Cardiac muscle cell (in vitro differentiated cells and primary cell): Measurements from ENCODE around the gene LZTR1. TPM values are rescaled to one million over a fixed set of nuclear protein-coding genes. Genes with fewer than 3 reads are reported as not detected.
"Not testable (repeated sequence)": the region's sequence is repeated elsewhere in the genome, so short reads cannot be mapped to it uniquely, and the experiment has no call there.

ENCODE experiments used
- DNase-seq, 2 donors: peaks; one replicate each; pipeline versions ENCODE4 v3.0.0 to v3.0.0-alpha.2; 2010 to 2017; ENCODE audit warnings: low read depth in 1 of 2, low spot score in 1 of 2
- H3K27ac ChIP-seq: fragments of 200-600 bp; sonication (generic); 2 replicates; pipeline ENCODE4 v1.5.1; 2016
- H3K27me3 ChIP-seq: fragments of 200-600 bp; sonication (generic); 2 replicates; pipeline ENCODE4 v1.6.0; 2016; ENCODE audit warnings: control low read depth
- H3K36me3 ChIP-seq: fragments of 200-600 bp; sonication (generic); 2 replicates; pipeline ENCODE4 v1.5.1; 2016; ENCODE audit warnings: control low read depth
- H3K4me1 ChIP-seq: fragments of 200-600 bp; sonication (generic); 2 replicates; pipeline ENCODE4 v1.8.1; 2017; ENCODE audit warnings: low read depth, mild to moderate bottlenecking, mixed run types
- H3K4me3 ChIP-seq: fragments of 200-600 bp; sonication (generic); 2 replicates; pipeline ENCODE4 v1.5.1; 2016; ENCODE audit warnings: mild to moderate bottlenecking
- H3K9me3 ChIP-seq: fragments of 200-600 bp; sonication (generic); 2 replicates; pipeline ENCODE4 v1.5.1; 2017; ENCODE audit warnings: low read depth, mild to moderate bottlenecking, control low read depth
- polyA plus RNA-seq: library from polyadenylated mRNA; unstranded; fragments of >200 nt; fragmentation: Nextera tagmentation; extraction: Ambion mirVana; gene quantifications from 2 replicates; pipeline ENCODE4 v1.2.1, GENCODE V29; 2016
- total RNA-seq: library from RNA; depleted of rRNA; stranded (reverse); fragments of >200 nt; gene quantifications from 2 replicates; pipeline ENCODE4 v1.2.3, GENCODE V29; 2016
- TF ChIP-seq, protein P1 (sequence below): IDR thresholded peaks from 2 replicates; pipeline ENCODE4 v1.5.1; 2012; ENCODE audit warnings: low read depth, mild to moderate bottlenecking, low read length

LZTR1 gene
- total and polyA plus RNA-seq, 2 experiments from 2014 or later, result 60.9 to 62.6 TPM

DNA sequence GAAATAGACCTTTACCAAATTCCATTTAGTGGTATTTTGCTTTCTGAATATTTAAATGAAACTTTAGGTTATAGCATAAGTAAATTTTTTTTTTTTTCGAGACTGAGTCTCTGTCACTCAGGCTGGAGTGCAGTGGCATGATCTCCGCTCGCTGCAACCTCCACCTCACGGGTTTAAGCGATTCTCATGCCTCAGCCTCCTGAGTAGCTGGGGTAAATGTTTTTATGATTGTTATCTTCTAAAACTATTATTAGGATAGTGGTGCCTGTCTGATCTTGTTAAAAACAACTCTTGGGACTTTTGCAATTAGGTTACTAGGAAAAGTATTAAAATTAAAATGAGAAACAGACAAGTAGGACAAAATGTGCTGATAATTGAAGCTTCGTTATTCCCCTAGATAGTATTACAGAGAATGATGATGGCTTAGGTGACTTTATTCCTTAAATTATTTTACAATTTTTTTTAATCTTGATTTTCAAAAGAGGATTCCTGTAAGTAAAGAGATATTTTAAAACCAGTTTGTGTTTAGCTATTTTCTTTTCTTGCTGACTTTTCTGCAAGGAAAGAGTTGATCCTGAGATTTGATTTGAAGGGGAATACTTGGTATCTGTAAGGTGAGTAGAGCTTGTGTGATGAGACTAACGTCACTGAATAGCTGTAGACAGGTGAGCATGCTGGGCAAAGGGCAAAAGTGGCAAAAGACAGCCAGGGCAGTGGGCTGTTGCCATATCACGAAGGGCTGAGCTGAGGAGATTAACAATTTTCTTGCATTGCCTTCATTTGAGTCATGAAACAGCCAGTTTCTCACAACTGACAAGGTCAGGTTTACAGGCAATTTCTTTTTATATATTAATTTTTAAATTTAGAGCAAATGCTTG is 44.1 kb upstream of the LZTR1 start:
- Histone ChIP-seq H3K27ac (peak overlapping the region; percentile 65), H3K36me3 (peaks cover 19% of the 10 kb centered on the region), H3K4me3 (no peak overlapping the region), H3K27me3 (no peaks in the 10 kb centered on the region), H3K9me3 (no peaks in the 10 kb centered on the region), H3K4me1 (peaks cover 13% of the 10 kb centered on the region)
- TF ChIP-seq, protein P1, sequence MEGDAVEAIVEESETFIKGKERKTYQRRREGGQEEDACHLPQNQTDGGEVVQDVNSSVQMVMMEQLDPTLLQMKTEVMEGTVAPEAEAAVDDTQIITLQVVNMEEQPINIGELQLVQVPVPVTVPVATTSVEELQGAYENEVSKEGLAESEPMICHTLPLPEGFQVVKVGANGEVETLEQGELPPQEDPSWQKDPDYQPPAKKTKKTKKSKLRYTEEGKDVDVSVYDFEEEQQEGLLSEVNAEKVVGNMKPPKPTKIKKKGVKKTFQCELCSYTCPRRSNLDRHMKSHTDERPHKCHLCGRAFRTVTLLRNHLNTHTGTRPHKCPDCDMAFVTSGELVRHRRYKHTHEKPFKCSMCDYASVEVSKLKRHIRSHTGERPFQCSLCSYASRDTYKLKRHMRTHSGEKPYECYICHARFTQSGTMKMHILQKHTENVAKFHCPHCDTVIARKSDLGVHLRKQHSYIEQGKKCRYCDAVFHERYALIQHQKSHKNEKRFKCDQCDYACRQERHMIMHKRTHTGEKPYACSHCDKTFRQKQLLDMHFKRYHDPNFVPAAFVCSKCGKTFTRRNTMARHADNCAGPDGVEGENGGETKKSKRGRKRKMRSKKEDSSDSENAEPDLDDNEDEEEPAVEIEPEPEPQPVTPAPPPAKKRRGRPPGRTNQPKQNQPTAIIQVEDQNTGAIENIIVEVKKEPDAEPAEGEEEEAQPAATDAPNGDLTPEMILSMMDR, result no peak
- DNase-seq, result no peak

DNA sequence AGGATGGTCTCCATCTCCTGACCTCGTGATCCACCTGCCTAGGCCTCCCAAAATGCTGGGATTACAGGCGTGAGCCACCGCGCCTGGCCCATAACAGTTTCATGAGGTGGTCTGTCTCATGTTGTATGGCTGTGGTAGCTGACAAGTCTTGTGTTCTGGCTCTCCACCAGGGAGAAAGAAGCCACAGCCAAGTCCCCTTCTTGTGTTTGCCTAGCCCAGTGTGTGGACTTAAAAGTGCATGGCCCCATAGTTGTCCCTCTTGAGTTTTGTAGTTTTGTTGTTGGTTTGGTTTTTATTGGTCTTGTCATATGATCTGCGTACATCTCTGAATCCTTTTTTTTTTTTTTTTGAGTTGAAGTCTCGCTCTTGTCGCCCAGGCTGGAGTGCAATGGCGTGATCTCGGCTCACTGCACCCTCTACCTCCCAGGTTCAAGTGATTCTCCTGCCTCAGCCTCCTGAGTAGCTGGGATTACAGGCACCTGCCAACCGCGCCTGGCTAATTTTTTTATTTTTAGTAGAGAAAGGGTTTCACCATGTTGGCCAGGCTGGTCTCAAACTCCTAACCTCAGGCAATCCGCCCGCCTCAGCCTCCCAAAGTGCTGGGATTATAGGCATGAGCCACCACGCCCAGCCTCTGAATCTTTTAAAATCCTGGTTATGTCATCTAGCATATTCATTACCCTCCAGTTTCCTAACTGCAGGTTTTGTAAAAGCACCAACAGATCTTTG is 42.5 kb upstream of the LZTR1 start:
- H3K9me3 ChIP-seq, H3K4me3 ChIP-seq, H3K27me3 ChIP-seq, DNase-seq, H3K27ac ChIP-seq: not testable (repeated sequence)
- H3K36me3 ChIP-seq, result peaks cover 11% of the 10 kb centered on the region
- peaks cover 13% of the 10 kb centered on the region for H3K4me1 ChIP-seq

DNA sequence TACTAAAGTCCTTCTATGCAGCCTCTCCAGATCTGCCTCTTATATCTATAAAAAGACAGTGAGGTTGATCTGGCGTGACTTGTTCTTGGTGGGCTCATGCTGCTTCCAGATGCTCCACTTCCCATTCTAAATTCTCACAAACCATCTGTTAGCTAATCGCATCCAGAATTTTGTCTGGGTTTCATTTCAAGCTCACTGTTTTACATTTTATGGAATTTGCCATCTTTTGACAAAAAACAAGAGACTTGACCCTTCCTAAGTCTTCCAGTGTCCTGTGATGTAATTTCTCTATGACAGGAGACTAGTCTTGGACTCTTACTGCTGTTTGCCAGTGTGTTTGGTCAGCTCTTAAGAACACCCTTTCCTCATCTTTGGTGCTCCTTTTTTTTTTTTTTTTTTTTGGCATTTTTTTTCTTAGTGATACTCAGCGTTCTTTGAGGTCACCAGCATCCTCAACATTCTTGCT is 41.9 kb upstream of the LZTR1 start:
- TF ChIP-seq, protein P1, result no peak
- H3K36me3 ChIP-seq, result peaks cover 7% of the 10 kb centered on the region
- DNase-seq, result no peak
- H3K4me1 ChIP-seq, result peaks cover 13% of the 10 kb centered on the region
- no peak overlapping the region for H3K27ac ChIP-seq
- H3K27me3 ChIP-seq, result no peaks in the 10 kb centered on the region
- no peaks in the 10 kb centered on the region for H3K9me3 ChIP-seq
- no peak overlapping the region for H3K4me3 ChIP-seq

DNA sequence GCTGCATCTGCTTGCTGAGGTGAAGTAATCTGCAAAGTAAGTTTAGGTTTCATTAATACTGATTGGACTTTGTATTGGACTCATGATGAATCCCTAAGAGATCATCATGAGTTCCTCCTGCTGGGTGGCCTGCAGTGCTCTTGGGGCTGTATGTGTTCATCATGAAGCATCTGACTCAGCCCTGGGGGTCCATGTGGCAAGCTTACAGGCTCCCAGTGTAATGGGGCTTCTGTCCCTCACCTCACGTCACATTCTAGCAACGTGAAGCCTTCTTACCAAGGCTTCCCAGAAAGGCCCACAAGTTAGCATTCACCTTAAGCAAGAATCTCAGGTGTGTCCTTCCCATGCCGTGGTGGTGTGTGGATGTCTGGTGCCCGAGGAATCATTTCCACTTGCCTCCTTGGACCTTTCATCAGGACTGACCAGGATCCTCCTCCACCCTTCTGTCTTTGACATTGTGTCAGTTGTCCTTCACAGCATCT is 41.2 kb upstream of the LZTR1 start:
- TF ChIP-seq, protein P1, result no peak
- H3K4me1 ChIP-seq, result peaks cover 17% of the 10 kb centered on the region
- no peak overlapping the region for H3K27ac ChIP-seq
- H3K9me3 ChIP-seq, result no peaks in the 10 kb centered on the region
- no peak for DNase-seq
- H3K36me3 ChIP-seq, result peaks cover 6% of the 10 kb centered on the region
- no peaks in the 10 kb centered on the region for H3K27me3 ChIP-seq
- no peak overlapping the region for H3K4me3 ChIP-seq

DNA sequence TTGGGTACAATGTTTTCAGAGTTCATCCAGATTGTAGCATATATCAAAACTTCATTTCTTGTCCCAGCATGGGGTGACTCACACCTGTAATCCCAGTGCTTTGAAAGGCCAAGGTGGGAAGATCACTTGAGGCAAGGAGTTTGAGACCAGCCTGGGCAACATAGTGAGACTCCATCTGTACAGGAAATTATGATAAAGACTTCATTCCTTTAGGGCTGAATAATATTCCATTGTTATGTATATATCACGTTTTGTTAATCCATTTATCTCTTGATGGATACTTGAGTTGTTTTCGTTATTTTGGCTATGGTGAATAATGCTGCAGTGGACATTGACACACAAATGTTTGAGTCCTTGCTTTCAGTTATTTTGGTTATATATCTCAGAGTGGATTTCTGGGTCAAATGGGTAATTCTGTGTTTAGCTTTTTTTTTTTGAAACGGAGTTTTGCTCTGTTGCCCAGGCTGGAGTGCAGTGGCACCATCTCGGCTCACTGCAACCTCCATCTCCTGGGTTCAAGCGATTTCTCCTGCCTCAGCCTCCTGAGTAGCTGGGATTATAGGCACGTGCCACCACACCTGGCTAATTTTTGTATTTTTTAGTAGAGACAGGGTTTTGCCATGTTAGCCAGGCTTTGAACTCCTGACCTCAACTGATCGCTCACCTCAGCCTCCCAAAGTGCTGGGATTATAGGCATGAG is 39.7 kb upstream of the LZTR1 start:
- H3K27me3 ChIP-seq, H3K4me3 ChIP-seq, H3K36me3 ChIP-seq, H3K27ac ChIP-seq, DNase-seq, H3K9me3 ChIP-seq: not testable (repeated sequence)
- peaks cover 16% of the 10 kb centered on the region for H3K4me1 ChIP-seq

DNA sequence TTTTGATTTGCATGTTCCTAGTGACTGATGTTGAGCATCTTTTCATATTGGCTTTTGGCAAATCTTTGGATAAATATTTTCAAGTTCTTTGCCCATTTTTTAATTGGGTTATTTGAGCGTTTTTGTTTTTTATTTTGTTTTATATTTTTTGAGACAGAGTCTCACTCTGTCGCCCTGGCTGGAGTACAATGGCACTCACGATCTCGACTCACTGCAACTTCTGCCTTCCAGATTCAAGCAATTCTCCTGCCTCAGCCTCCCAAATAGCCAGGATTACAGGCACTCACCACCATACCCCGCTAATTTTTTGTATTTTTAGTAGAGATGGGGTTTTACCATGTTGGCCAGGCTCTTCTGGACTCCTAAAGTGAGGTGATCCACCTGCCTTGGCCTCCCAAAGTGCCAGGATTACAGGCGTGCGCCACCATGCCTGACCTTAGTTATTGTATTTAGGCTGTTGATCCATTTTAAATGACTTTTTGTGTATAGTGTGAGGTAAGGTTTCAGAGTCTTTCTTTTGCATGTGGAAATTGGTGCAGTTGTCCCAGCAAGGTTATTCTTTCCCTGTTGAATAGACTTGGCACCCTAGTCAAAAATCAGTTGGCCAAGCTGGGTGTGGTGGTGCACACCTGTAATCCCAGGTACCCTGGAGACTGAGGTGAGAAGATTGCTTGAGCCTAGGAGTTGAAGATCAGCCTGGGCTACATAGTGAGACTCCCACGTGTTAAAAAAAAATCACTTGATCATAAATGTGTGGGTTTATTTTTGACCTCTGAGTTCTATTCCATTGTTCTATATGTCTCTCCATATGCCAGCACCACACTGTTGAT is 38.8 kb upstream of the LZTR1 start:
- Histone ChIP-seq H3K36me3 (no peaks in the 10 kb centered on the region), H3K27me3 (no peaks in the 10 kb centered on the region), H3K27ac (no peak overlapping the region), H3K4me3 (no peak overlapping the region), H3K4me1 (peaks cover 8% of the 10 kb centered on the region), H3K9me3 (no peaks in the 10 kb centered on the region)
- no peak for DNase-seq
- TF ChIP-seq, protein P1, result no peak
